HG02938 (cell line): ENCODE results near the gene HHIPL1.

ENCODE experiments used
- ATAC-seq: cut with Tn5 transposase; IDR thresholded peaks from one replicate; pipeline ENCODE4 v1.9.1; 2021; ENCODE audit warnings: mild to moderate bottlenecking, moderate library complexity; ENCODE audit not compliant: unreplicated experiment

Gene HHIPL1

GRCh38 chr14:99673305-99674063 lies 28.6 kb downstream of the HHIPL1 start:
- no peak for ATAC-seq

- ATAC-seq = no peak
These were observed 29.2 kb downstream of the HHIPL1 start for GRCh38 chr14:99674064-99674650.

GRCh38 chr14:99674776-99675381 lies 29.9 kb downstream of the HHIPL1 start:
- ATAC-seq = no peak

GRCh38 chr14:99675382-99675835 lies 30.5 kb downstream of the HHIPL1 start:
- ATAC-seq = no peak

- ATAC-seq = no peak
These were observed 31.0 kb downstream of the HHIPL1 start for GRCh38 chr14:99675951-99676350.

GRCh38 chr14:99676657-99677056 lies 31.7 kb downstream of the HHIPL1 start:
- no peak for ATAC-seq

GRCh38 chr14:99677231-99678140 lies 32.6 kb downstream of the HHIPL1 start:
- ATAC-seq = no peak

- no peak for ATAC-seq
These were observed 33.3 kb downstream of the HHIPL1 start for GRCh38 chr14:99678198-99678597.

GRCh38 chr14:99679111-99679510 lies 34.2 kb downstream of the HHIPL1 start:
- ATAC-seq = no peak

GRCh38 chr14:99679543-99679942 lies 34.6 kb downstream of the HHIPL1 start:
- no peak for ATAC-seq

- no peak for ATAC-seq
These were observed 35.1 kb downstream of the HHIPL1 start for GRCh38 chr14:99679996-99680395.

- no peak for ATAC-seq
These were observed 36.3 kb downstream of the HHIPL1 start for GRCh38 chr14:99681101-99681831.

- ATAC-seq = no peak
These were observed 36.9 kb downstream of the HHIPL1 start for GRCh38 chr14:99681832-99682148.

- peak; percentile 36 for ATAC-seq
These were observed 38.1 kb downstream of the HHIPL1 start for GRCh38 chr14:99682809-99683618.

- peak; percentile 90 for ATAC-seq
These were observed 38.9 kb downstream of the HHIPL1 start, which contains the start of gene CYP46A1 for GRCh38 chr14:99683619-99684409. CYP46A1 (plus strand) TSS chr14:99684298; CDS start chr14:99684418, 120 bp downstream.

- ATAC-seq = peak; percentile 27
These were observed 39.5 kb downstream of the HHIPL1 start for GRCh38 chr14:99684410-99684934.

- no peak for ATAC-seq
These were observed 40.2 kb downstream of the HHIPL1 start for GRCh38 chr14:99685151-99685591.

- no peak for ATAC-seq
These were observed 40.7 kb downstream of the HHIPL1 start for GRCh38 chr14:99685596-99685995.
